GM18907 (cell line): ENCODE measurements around the gene TAGLN3.
"Not testable (repeated sequence)": the region's sequence is repeated elsewhere in the genome, so short reads cannot be mapped to it uniquely, and the experiment has no call there.

Experiments used
- ATAC-seq: cut with Tn5 transposase; IDR thresholded peaks from one replicate; pipeline ENCODE4 v1.9.1; 2021; ENCODE audit warnings: mild to moderate bottlenecking, moderate library complexity; ENCODE audit not compliant: unreplicated experiment

Gene TAGLN3

GRCh38 chr3:112007633-112008032 is 8.9 kb downstream of the TAGLN3 start:
- ATAC-seq: no peak

DNA sequence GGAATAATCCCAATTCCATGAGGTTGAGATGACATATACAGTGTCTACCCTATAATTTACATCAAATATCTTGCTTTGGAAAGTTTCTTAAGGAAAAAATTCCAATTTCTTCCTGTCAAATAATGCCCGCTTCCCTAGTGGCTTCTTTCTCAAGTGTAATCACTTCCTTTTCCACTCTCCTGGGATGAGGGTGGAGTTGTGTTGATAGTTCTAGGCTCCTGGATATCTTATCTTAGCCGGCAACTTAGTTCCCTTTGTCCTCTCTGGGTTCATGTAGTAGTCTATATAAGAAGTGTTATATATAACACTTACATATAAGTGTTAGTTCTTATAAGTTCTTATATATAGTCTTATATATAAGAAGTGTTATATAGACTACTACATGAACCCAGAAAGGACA is 10.9 kb downstream of the TAGLN3 start:
- no peak for ATAC-seq

DNA sequence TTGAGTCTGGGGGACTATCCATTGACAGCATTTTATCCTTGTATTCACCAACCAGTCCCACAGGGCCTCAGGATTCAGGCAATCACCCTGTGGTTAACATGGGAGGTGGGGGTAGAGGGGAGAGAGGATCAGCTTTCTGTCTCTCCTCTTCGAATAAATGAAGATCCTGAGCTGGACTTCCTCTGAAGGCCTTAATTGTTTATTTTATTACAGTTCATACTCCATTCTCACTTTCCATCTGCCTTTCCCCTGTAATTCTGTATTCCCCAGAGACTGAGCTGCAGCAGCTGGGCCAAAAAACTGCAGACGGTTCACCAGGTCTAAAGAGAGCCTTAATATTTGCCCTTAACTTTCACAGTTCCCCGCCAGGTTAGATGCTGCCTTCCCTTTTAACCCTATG is 11.9 kb downstream of the TAGLN3 start:
- ATAC-seq: no peak

- no peak for ATAC-seq
These were observed 12.7 kb downstream of the TAGLN3 start for GRCh38 chr3:112011376-112011940.

- ATAC-seq: no peak
These were observed 13.7 kb downstream of the TAGLN3 start for GRCh38 chr3:112012205-112012992.

DNA sequence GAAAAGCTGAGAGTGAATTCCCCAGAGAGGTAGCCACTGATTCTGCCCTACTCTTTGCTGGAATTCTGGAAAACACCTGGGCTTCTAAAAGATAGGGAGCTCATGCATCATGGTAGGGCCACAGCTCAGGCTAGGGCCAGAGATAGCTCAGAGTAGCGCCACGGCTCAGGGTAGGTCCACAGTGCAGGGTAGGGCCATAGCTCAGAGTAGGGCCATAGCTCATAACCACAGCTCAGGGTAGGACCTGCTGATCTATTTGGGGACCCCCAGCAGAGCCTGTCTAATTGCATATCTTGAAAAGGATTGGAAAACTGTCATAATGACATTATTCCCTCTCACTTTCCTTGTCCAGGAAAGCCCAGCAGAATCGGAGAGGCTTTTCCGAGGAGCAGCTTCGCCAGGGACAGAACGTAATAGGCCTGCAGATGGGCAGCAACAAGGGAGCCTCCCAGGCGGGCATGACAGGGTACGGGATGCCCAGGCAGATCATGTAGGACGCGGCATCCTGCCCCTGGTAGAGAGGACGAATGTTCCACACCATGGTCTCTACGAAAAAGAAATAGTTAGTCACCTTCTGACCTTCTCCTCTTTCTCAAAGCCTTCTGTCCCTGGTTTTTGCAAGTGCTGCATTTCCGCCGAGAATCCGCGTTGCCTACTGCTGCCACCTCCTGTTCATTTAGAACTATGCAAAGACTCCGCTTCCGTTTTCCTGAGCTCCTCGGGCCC is 14.5 kb downstream of the TAGLN3 start:
- peak; percentile 94 for ATAC-seq

- no peak for ATAC-seq
These were observed 15.0 kb downstream of the TAGLN3 start for GRCh38 chr3:112013784-112014143.

GRCh38 chr3:112017091-112017490 is 18.4 kb downstream of the TAGLN3 start:
- no peak for ATAC-seq

DNA sequence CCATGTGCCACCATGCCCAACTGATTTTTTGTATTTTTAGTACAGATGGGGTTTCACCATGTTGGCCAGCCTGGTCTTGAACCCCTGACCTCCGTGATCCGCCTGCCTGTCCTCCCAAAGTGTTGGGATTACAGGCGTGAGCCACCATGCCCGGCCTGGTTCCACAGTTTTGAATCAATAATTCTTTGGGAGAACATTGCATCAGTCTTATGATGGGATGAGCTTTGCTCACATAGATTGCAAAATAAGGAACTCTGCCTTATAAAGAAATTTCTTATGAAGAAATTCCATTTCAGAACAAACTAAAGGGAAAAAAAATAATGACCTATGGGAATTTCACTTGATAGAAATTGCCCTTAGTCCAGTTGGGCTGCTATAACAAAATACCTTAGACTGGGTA is 20.0 kb downstream of the TAGLN3 start:
- ATAC-seq: no peak

DNA sequence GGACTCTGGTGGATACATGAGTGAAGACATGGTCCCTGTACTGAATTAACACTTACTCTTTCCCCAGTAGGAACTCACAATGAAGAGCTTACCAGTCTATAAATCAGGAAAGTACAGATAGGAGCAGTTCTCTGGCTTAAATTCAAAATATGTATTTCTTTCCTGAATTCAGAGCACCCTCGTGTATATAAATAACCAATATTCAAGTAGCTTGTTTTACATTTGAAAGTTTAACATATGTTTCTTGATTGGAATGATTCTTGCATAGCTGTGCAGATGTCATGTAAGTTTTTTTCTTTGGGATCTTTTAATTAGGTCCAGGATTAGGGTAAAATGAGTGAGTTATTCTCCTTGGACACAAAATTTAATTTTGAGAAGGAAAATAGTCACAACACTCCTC is 21.0 kb downstream of the TAGLN3 start:
- ATAC-seq: no peak

- no peak for ATAC-seq
These were observed 22.0 kb downstream of the TAGLN3 start for GRCh38 chr3:112020674-112021085.

GRCh38 chr3:112027142-112027541 is 28.4 kb downstream of the TAGLN3 start:
- ATAC-seq: no peak

GRCh38 chr3:112027826-112028225 is 29.1 kb downstream of the TAGLN3 start:
- ATAC-seq: no peak

DNA sequence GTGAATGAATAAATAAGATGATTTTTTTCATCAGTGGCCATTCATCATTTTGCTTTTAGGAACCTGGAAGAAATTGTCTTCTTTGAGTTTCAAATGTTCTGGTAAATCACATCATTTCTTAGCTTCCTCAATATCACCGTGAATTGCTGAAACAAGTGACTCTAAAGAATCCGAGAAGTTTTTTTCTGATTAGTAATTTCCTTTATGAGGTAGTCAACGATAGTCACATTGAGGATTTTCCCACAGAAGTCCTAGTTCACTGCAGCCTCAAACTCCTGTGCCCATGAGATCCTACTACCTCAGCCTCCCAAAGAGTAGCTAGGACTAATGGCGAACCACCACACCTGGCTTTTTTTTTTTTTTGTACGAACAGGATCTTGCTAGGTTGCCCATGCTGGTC is 32.2 kb downstream of the TAGLN3 start:
- ATAC-seq: no peak

DNA sequence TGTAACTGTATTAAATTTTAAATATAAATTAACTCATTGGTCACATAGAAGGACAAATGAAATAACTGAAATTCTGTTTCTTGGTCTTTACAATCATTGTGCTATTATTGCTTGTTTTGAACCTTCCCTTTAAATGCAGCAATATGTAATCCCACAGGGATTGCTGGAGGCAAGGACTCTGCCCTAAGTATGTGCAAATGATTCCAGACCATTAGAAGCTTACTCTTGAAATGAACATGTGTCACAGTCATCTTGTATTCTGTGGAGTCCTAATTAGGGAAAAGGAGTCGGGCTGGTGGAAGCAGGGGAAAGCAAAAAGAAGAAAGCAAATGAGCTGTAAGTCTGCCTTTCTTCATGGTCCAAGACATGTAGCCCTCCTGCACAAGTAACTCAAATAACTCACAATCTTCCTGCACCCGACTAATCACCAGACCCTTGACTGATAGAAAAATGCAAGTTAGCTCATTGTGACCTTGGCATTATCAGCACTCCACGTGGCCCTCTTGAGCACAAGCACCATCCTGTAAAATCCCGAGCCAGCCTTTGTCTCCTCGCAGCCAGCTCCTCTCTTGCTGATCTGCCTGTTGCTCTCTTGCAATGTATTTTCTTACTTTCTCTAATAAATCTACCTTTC is 33.5 kb downstream of the TAGLN3 start:
- no peak for ATAC-seq

DNA sequence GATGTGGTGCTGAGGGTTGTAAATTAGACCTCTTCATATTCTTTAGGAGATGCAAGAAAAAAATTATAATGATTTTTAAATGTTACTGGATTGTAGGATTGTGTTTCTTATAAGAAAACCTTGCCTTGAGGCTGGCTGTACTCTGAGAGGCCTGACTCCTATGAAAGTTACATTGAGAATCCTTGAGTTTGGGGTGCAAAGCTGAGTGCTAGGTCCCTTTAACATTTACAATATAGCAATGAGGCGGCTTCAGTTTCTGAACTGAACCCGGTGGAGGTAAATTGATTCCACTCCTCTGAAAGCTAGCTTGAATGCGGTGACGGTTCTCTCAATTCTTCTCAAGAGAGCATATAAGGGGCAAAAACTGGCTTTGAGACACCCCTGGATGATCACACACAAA is 35.7 kb downstream of the TAGLN3 start, which contains the start of gene TMPRSS7:
Gene TMPRSS7, plus strand, starts transcription at position 301 of the 400 bp plus-strand sequence. CDS start 110 bp downstream, outside the sequence.
- ATAC-seq: no peak

- ATAC-seq: no peak
These were observed 36.5 kb downstream of the TAGLN3 start for GRCh38 chr3:112035241-112035640.

DNA sequence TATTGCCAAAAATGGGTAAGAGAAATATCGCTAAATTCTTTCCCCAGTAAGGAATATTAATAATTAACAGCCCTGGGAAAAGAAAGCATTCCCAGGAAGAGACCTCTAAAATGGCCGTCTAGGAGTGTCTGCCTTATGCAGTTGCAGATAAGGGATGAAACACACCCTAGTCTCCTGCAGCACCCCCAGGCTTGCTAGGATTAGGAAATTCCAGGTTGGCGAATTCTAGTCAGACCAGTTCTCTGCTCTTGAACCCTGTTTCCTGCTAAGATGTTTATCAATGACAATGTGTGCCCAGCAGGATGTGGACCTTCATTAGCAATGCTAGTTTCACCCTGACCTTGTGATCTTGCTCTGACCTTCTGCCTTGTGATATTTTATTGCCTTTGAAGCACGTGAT is 38.5 kb downstream of the TAGLN3 start:
- not testable (repeated sequence) for ATAC-seq

GRCh38 chr3:112038863-112039262 is 40.1 kb downstream of the TAGLN3 start:
- ATAC-seq: no peak

- no peak for ATAC-seq
These were observed 42.6 kb downstream of the TAGLN3 start for GRCh38 chr3:112041321-112041720.

DNA sequence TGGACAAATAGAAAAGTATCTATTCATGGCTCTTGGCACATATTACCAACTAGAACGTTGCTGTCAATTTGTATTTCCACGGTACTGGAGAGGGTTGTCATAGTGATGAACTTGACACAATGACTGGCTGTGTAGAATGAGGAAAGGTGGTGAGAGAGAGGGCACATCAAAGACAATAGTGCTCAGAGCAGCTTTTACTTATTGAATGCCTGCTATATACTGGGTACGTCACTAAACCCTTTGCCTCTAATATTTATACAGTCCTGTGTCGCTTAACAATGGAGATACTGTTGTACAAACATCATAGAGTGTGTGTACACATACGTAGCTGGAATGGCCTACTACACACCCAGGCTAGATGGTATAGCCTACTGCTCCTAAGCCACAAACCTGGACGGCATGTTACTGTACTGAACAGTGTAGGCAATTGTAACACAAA is 44.1 kb downstream of the TAGLN3 start:
- ATAC-seq: no peak
